ENCODE results near the gene PLPPR5.
"Not testable (repeated sequence)": the region's sequence is repeated elsewhere in the genome, so short reads cannot be mapped to it uniquely, and the experiment has no call there.

PLPPR5 gene

GRCh38 chr1:99004861-99005442 lies at the start of gene PLPPR5:
TSS of gene PLPPR5 (minus strand) at chr1:99004861. CDS start at chr1:99004671, 190 bp downstream.
- no peak for DNase-seq (ENCODE audit: low read depth)

- no peak for DNase-seq (ENCODE audit: low read depth)
These were observed 47.1 kb upstream of the PLPPR5 start for GRCh38 chr1:99051611-99052283.

GRCh38 chr1:99049745-99050144 lies 45.1 kb upstream of the PLPPR5 start:
- DNase-seq (ENCODE audit: low read depth): no peak

- DNase-seq (ENCODE audit: low read depth): not testable (repeated sequence)
These were observed 32.1 kb upstream of the PLPPR5 start for GRCh38 chr1:99036746-99037145.

- DNase-seq (ENCODE audit: low read depth): no peak
These were observed 13.7 kb upstream of the PLPPR5 start for GRCh38 chr1:99018313-99018712.

GRCh38 chr1:99017655-99018054 lies 13.0 kb upstream of the PLPPR5 start:
- no peak for DNase-seq (ENCODE audit: low read depth)

GRCh38 chr1:99010679-99011078 lies 6.0 kb upstream of the PLPPR5 start:
- no peak for DNase-seq (ENCODE audit: low read depth)

GRCh38 chr1:99007366-99007765 lies 2.7 kb upstream of the PLPPR5 start:
- no peak for DNase-seq (ENCODE audit: low read depth)

GRCh38 chr1:99005537-99005942 lies 879 bp upstream of the PLPPR5 start:
- no peak for DNase-seq (ENCODE audit: low read depth)

- DNase-seq (ENCODE audit: low read depth): no peak
These were observed 304 bp downstream of the PLPPR5 start for GRCh38 chr1:99004254-99004860.

- DNase-seq (ENCODE audit: low read depth): no peak
These were observed 944 bp downstream of the PLPPR5 start for GRCh38 chr1:99003581-99004253.

- no peak for DNase-seq (ENCODE audit: low read depth)
These were observed 11.8 kb downstream of the PLPPR5 start for GRCh38 chr1:98992844-98993243.

GRCh38 chr1:98991127-98992012 lies 13.3 kb downstream of the PLPPR5 start:
- DNase-seq (ENCODE audit: low read depth): no peak

- DNase-seq (ENCODE audit: low read depth): no peak
These were observed 15.1 kb downstream of the PLPPR5 start for GRCh38 chr1:98989556-98989907.

- no peak for DNase-seq (ENCODE audit: low read depth)
These were observed 15.6 kb downstream of the PLPPR5 start for GRCh38 chr1:98988904-98989555.

GRCh38 chr1:98985687-98986086 lies 19.0 kb downstream of the PLPPR5 start:
- DNase-seq (ENCODE audit: low read depth): no peak

- no peak for DNase-seq (ENCODE audit: low read depth)
These were observed 22.6 kb downstream of the PLPPR5 start for GRCh38 chr1:98981917-98982513.

GRCh38 chr1:98979463-98979862 lies 25.2 kb downstream of the PLPPR5 start:
- DNase-seq (ENCODE audit: low read depth): no peak

- no peak for DNase-seq (ENCODE audit: low read depth)
These were observed 28.9 kb downstream of the PLPPR5 start for GRCh38 chr1:98975810-98976209.

GRCh38 chr1:98975113-98975512 lies 29.5 kb downstream of the PLPPR5 start:
- DNase-seq (ENCODE audit: low read depth): no peak

All from stimulated activated CD8-positive, alpha-beta memory T cell treated with anti-CD3 and anti-CD28 coated beads, Interleukin-15, amount 100 ng/mL, for 1 hour (primary cell).